ENCODE measurements around the gene CLSTN2. TPM values are rescaled to one million over a fixed set of nuclear protein-coding genes. Genes with fewer than 3 reads are reported as not detected.
A peak's percentile ranks its signal among the peaks of the same experiment; 100 is the strongest.

CLSTN2 gene
- total RNA-seq, 2 donors from 2014 or later: 13.6 to 28.3 TPM

DNA sequence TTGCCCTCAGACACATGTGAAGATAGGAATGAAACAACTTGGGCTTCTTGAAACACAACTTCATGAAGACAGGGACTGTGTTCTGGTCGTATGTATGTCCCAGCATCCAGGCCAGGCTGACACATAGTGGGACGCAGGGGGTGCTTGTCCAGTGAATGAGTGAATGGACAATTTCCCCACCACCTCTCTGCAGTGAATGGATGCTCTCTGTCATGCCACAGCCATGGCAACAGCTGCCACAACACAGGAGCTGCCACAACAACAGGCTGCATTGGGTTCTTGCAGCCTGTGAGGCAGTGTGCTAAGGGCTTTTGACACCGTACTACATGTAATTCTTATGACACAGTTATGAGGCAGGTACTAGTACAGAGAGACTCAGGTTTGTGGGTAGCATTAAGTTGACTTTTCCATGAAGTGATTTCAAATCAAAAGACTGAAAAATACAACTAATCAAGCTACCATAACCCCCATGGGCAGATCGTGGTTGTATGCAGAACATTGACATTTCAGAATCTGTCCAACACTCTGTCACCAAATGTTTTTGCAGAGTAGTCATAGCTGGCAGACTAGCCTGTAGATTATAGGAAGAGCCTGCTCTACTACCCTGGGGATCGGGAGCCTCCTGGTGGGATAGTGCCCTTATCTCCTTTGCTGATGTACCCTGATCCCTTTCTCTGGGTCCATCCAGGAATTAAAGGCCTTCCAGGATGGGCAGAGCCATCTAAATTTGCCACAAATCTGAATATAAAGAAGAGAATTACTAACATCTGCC, 40.8 kb downstream of the CLSTN2 start:
- H3K4me1 ChIP-seq: peaks cover 0 to 31% of the 10 kb centered on the region in 2 donors
- H3K27me3 ChIP-seq: no peaks in the 10 kb centered on the region
- no peak for DNase-seq (ENCODE audit: low spot score)
- H3K4me3 ChIP-seq: no peak overlapping the region
- H3K27ac ChIP-seq: peak overlapping the region in 1 of 2 donors; percentile 24
- H3K36me3 ChIP-seq: no peaks in the 10 kb centered on the region
- TF ChIP-seq, protein P1, sequence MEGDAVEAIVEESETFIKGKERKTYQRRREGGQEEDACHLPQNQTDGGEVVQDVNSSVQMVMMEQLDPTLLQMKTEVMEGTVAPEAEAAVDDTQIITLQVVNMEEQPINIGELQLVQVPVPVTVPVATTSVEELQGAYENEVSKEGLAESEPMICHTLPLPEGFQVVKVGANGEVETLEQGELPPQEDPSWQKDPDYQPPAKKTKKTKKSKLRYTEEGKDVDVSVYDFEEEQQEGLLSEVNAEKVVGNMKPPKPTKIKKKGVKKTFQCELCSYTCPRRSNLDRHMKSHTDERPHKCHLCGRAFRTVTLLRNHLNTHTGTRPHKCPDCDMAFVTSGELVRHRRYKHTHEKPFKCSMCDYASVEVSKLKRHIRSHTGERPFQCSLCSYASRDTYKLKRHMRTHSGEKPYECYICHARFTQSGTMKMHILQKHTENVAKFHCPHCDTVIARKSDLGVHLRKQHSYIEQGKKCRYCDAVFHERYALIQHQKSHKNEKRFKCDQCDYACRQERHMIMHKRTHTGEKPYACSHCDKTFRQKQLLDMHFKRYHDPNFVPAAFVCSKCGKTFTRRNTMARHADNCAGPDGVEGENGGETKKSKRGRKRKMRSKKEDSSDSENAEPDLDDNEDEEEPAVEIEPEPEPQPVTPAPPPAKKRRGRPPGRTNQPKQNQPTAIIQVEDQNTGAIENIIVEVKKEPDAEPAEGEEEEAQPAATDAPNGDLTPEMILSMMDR (IDR thresholded peaks at IDR 0.05): peak in 1 of 2 donors; percentile 39
- no peaks in the 10 kb centered on the region for H3K9me3 ChIP-seq

DNA sequence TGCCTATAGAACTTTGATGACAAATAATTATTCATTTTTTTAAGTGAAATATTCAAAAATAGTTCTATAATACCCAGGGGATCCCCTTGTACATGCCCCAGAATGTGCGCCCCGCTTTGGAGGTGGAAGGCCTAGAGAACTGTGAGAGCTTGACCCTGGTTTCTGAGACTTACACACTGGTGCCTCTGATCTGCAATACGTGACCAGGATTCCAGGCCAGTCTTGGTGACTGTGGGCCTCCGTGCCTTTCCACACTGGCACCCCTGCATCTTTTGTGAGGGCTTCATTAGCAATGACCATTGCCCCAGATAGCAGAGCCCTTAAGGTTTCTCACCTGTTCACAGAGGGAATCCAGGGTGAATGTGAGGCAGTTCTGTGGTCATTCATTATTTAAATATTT, 44.0 kb downstream of the CLSTN2 start:
- Histone ChIP-seq H3K4me3 (no peak overlapping the region), H3K27ac (no peak overlapping the region), H3K36me3 (no peaks in the 10 kb centered on the region), H3K9me3 (no peaks in the 10 kb centered on the region), H3K27me3 (no peaks in the 10 kb centered on the region), H3K4me1 (peaks cover 0 to 31% of the 10 kb centered on the region in 2 donors)
- no peak for DNase-seq (ENCODE audit: low spot score)
- TF ChIP-seq, protein P1 (IDR thresholded peaks at IDR 0.05): no peak

DNA sequence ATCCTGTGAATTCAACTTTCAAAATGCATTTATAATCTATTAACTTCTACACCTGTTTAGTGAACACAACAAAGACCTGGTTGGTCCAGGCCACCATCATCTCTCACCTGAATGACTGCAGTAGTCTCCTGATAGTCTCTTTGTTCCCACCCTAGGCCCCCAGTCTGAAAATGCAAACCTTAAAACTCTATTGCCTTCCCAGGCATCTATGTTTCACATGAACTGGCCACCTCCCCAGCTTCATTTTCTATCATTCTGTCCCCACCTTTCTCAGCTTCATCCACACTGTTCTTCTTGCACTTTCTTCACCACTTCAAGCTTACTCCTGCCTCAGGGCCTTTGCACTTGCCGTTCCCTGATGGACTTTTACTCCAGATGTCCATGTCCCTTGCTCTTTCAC, 45.0 kb downstream of the CLSTN2 start:
- H3K4me3 ChIP-seq: no peak overlapping the region
- peaks cover 0 to 27% of the 10 kb centered on the region in 2 donors for H3K4me1 ChIP-seq
- TF ChIP-seq, protein P1 (IDR thresholded peaks at IDR 0.05): no peak
- H3K9me3 ChIP-seq: no peaks in the 10 kb centered on the region
- DNase-seq (ENCODE audit: low spot score): no peak
- no peak overlapping the region for H3K27ac ChIP-seq
- H3K36me3 ChIP-seq: no peaks in the 10 kb centered on the region
- H3K27me3 ChIP-seq: no peaks in the 10 kb centered on the region

DNA sequence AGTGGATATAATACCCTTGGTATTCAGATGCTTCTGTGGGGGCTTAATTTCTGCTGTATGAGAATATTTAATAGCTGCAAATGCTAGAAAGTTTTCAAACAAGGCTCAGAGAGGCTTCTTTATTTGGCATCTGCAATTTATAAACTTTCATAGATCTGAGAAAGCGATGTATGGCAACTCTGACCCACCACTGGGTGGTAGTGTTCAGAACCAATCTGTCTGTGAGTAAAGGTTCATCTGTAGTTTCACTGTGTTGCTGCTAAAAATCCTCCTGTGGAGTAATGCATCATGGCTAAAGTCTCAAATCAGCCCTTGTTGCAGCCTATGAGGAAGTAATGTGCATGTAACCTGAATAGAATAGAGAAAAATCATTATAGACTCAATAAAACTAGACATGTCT, 47.4 kb downstream of the CLSTN2 start:
- TF ChIP-seq, protein P1 (IDR thresholded peaks at IDR 0.05): peak in 1 of 2 donors; percentile 41
- Histone ChIP-seq H3K4me1 (peaks cover 0 to 6% of the 10 kb centered on the region in 2 donors), H3K36me3 (no peaks in the 10 kb centered on the region), H3K9me3 (no peaks in the 10 kb centered on the region), H3K27ac (no peak overlapping the region), H3K4me3 (no peak overlapping the region), H3K27me3 (no peaks in the 10 kb centered on the region)
- DNase-seq (ENCODE audit: low spot score): no peak

DNA sequence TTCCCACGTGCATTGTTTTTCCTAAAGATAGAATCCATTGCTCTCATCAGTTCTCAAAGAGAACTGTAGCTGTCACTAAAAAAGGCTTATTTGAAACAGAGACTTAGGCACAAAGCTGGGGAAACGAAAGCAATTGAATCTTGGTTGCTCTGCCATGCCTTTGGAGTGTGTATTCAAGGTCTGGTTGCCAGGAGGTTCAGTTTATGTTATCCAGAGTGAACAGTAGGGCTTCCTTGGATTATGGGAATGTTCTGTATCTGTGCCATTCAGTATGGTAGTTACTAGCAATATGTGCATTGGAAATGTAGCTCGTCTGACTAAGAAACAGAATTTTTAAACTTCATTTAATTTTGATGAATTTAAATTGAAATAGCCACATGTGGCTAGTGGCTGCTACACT, 50.6 kb downstream of the CLSTN2 start:
- no peaks in the 10 kb centered on the region for H3K9me3 ChIP-seq
- no peak overlapping the region for H3K4me3 ChIP-seq
- no peak for DNase-seq (ENCODE audit: low spot score)
- no peak overlapping the region for H3K27ac ChIP-seq
- TF ChIP-seq, protein P1 (IDR thresholded peaks at IDR 0.05): no peak
- no peaks in the 10 kb centered on the region for H3K27me3 ChIP-seq
- H3K36me3 ChIP-seq: no peaks in the 10 kb centered on the region
- H3K4me1 ChIP-seq: no peaks in the 10 kb centered on the region

DNA sequence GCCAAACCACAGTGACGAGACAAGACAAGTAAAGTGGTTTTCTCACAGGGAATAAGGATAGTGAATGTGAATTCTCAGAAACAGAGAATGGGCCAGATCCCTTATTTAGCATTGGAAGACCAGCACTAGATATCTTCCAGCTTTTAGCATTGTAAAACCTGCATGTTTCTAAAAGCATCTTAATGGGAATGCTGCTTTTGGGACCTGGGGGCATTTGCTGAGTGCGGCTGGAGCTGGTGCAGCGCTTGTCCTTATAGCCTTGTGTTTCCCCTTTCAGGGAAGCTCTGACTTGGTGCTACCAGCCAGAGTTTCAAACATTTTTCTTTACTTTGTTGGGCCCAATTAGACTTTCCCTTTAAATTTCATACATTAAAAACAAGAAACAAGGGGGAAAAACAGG, 52.9 kb downstream of the CLSTN2 start:
- Histone ChIP-seq H3K4me1 (no peaks in the 10 kb centered on the region), H3K27me3 (no peaks in the 10 kb centered on the region), H3K36me3 (no peaks in the 10 kb centered on the region), H3K27ac (no peak overlapping the region), H3K4me3 (no peak overlapping the region), H3K9me3 (no peaks in the 10 kb centered on the region)
- no peak for DNase-seq (ENCODE audit: low spot score)
- TF ChIP-seq, protein P1 (IDR thresholded peaks at IDR 0.05): no peak

Measured in right atrium auricular region (tissue), 2 donors.